ENCODE data around the gene GNGT2.

Gene GNGT2

GRCh38 chr17:49170216-49170615 lies 40.2 kb downstream of the GNGT2 start:
- no peak for DNase-seq (ENCODE audit: low read depth, low spot score)

- no peak for DNase-seq (ENCODE audit: low read depth, low spot score)
These were observed 41.7 kb downstream of the GNGT2 start for GRCh38 chr17:49168706-49169105.

- no peak for DNase-seq (ENCODE audit: low read depth, low spot score)
These were observed 45.2 kb downstream of the GNGT2 start for GRCh38 chr17:49165143-49165542.

- no peak for DNase-seq (ENCODE audit: low read depth, low spot score)
These were observed 47.5 kb downstream of the GNGT2 start for GRCh38 chr17:49162866-49163265.

- DNase-seq (ENCODE audit: low read depth, low spot score): no peak
These were observed 52.6 kb downstream of the GNGT2 start for GRCh38 chr17:49157784-49158183.

- DNase-seq (ENCODE audit: low read depth, low spot score): no peak
These were observed 54.1 kb downstream of the GNGT2 start for GRCh38 chr17:49156256-49156655.
